Esophagus muscularis mucosa (tissue), 4 donors: ENCODE data around the gene SDC1. TPM values are rescaled to one million over a fixed set of nuclear protein-coding genes. Genes with fewer than 3 reads are reported as not detected.

Experiments used
- DNase-seq: peaks from one replicate; pipeline ENCODE4 v3.0.0-alpha.2; 2017; ENCODE audit errors: extremely low spot score
- H3K27ac ChIP-seq, 4 donors: fragments of 200-600 bp; sonication (generic); replicated peaks in 1 of 4; 1 replicate in 3 of 4; 2 replicates in 1 of 4; pipeline ENCODE4 v1.5.1; 2016 to 2019; ENCODE audit warnings: mild to moderate bottlenecking in 1 of 4
- H3K27me3 ChIP-seq, 4 donors: fragments of 200-600 bp; sonication (generic); one replicate each; pipeline versions ENCODE4 v1.5.1 to v1.6.0; 2016 to 2019
- H3K36me3 ChIP-seq, 4 donors: fragments of 200-600 bp; sonication (generic); one replicate each; pipeline ENCODE4 v1.5.1; 2016 to 2019
- H3K4me1 ChIP-seq, 4 donors: fragments of 200-600 bp; sonication (generic); one replicate each; pipeline ENCODE4 v1.5.1; 2016 to 2019
- H3K4me3 ChIP-seq, 4 donors: fragments of 200-600 bp; sonication (generic); 1 replicate in 2 of 4; 2 replicates in 2 of 4; pipeline ENCODE4 v1.5.1; 2016 to 2019; ENCODE audit warnings: mild to moderate bottlenecking in 4 of 4, moderate library complexity in 1 of 4
- H3K9me3 ChIP-seq, 4 donors: fragments of 200-600 bp; sonication (generic); 1 replicate in 3 of 4; 2 replicates in 1 of 4; pipeline ENCODE4 v1.5.1; 2016 to 2019
- EP300 ChIP-seq: sonication (generic); formaldehyde crosslinking; IDR thresholded peaks from one replicate; pipeline ENCODE4 v1.6.1; 2017; ENCODE audit warnings: antibody characterized with exemption
- POLR2A ChIP-seq: fragments of 450-650 bp; IDR thresholded peaks from one replicate; pipeline ENCODE4 v1.6.1; 2017; ENCODE audit warnings: antibody characterized with exemption, moderate library complexity, mild to moderate bottlenecking, low read depth
- POLR2AphosphoS5 ChIP-seq, 2 donors: sonication (generic); formaldehyde crosslinking; IDR thresholded peaks; one replicate each; pipeline ENCODE4 v1.6.1; 2017; ENCODE audit warnings: antibody characterized with exemption in 2 of 2
- WGBS: methylation state at CpG from one replicate; pipeline ENCODE4 v1.1.5; 2018; 5-methylcytosine and 5-hydroxymethylcytosine counted together
- intact Hi-C: fragments of 100-400 bp; cut with DNase I; formaldehyde crosslinking; loops from one replicate; pipeline ENCODE4 v1.15.1; 2023
- total RNA-seq, 4 donors: library from RNA; depleted of rRNA; stranded (reverse); fragments of >200 nt; gene quantifications; one replicate each; pipeline versions ENCODE4 v1.1.0 to v1.2.1, GENCODE V29; 2016
- TF ChIP-seq, protein P1 (sequence below), 3 experiments: fragments of 200-600 bp in 2 of 3; fragments of 450-650 bp in 1 of 3; sonication (generic) in 2 of 3; IDR thresholded peaks; one replicate each; pipeline ENCODE4 v1.5.1; 2017 to 2019; ENCODE audit warnings: antibody characterized with exemption in 3 of 3, mild to moderate bottlenecking in 2 of 3, moderate library complexity in 1 of 3

The SDC1 gene
- total RNA-seq, 4 donors from 2014 or later, result 0.33 to 1.6 (median 0.47) TPM

GRCh38 chr2:20217041-20217970, 7.6 kb downstream of the SDC1 start:
- 96% methylated on average over 17 of the region's 21 CpGs for WGBS
- Histone ChIP-seq H3K27me3 (no peaks in the 10 kb centered on the region), H3K4me1 (no peaks in the 10 kb centered on the region), H3K4me3 (no peak overlapping the region), H3K36me3 (no peaks in the 10 kb centered on the region), H3K9me3 (no peaks in the 10 kb centered on the region), H3K27ac (no peak overlapping the region)
- TF ChIP-seq, protein P1, sequence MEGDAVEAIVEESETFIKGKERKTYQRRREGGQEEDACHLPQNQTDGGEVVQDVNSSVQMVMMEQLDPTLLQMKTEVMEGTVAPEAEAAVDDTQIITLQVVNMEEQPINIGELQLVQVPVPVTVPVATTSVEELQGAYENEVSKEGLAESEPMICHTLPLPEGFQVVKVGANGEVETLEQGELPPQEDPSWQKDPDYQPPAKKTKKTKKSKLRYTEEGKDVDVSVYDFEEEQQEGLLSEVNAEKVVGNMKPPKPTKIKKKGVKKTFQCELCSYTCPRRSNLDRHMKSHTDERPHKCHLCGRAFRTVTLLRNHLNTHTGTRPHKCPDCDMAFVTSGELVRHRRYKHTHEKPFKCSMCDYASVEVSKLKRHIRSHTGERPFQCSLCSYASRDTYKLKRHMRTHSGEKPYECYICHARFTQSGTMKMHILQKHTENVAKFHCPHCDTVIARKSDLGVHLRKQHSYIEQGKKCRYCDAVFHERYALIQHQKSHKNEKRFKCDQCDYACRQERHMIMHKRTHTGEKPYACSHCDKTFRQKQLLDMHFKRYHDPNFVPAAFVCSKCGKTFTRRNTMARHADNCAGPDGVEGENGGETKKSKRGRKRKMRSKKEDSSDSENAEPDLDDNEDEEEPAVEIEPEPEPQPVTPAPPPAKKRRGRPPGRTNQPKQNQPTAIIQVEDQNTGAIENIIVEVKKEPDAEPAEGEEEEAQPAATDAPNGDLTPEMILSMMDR (IDR thresholded peaks at IDR 0.05), result no peak
- TF ChIP-seq EP300, result no peak
- TF ChIP-seq POLR2AphosphoS5 (IDR thresholded peaks at IDR 0.05), result no peak
- no peak for TF ChIP-seq POLR2A
- intact Hi-C loops, result no loop called here
- no peak for DNase-seq

DNA sequence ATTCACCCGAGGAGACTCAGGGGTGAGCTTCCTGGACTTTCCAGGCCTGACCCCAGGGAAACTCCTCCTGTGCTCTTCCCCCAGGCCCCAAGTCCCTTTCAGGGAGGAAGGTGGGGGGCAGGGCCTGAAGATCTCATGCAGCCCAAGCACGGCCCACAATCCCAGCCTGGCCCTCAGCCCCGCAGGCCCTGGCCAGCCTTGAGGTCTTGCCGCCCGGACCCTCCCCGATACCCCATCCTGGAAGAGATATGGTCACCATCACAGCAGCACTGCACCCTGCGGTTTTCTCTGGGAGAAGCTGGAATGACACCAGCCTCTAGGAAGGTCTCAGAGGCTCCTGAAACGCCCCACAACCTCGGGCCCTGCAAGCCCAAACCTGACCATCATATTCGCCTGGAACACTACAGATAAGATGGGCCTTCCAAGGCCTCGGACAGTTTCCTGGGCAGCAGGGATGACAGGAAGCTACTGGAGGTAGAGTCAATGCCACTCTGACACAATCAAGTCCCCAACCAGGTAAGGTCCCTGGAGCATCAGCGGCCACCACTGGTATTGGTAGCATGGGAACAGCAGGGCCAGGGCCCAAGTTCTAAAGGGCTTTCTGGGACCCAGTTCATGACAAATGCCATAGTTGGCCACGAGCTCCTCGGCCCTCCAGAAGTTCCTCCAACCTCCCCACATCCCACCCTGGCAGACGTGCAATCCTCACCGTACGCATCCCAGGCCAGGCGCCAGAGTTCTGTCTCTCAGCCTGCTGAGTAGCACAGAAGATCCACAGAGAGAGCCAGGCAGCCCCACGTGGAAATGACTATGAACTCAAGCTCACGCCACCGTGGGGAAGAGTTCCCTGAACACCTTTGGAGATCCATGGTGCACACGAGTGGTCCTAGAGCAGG, 8.6 kb downstream of the SDC1 start:
- WGBS, result 91% methylated on average over 13 of the region's 22 CpGs
- intact Hi-C loops, result no loop called here
- no peaks in the 10 kb centered on the region for H3K4me1 ChIP-seq
- no peaks in the 10 kb centered on the region for H3K36me3 ChIP-seq
- no peak overlapping the region for H3K27ac ChIP-seq
- no peak overlapping the region for H3K4me3 ChIP-seq
- TF ChIP-seq, protein P1 (IDR thresholded peaks at IDR 0.05), result no peak
- TF ChIP-seq POLR2AphosphoS5 (IDR thresholded peaks at IDR 0.05) (no peak), POLR2A (no peak), EP300 (no peak)
- no peaks in the 10 kb centered on the region for H3K9me3 ChIP-seq
- no peak for DNase-seq
- no peaks in the 10 kb centered on the region for H3K27me3 ChIP-seq

DNA sequence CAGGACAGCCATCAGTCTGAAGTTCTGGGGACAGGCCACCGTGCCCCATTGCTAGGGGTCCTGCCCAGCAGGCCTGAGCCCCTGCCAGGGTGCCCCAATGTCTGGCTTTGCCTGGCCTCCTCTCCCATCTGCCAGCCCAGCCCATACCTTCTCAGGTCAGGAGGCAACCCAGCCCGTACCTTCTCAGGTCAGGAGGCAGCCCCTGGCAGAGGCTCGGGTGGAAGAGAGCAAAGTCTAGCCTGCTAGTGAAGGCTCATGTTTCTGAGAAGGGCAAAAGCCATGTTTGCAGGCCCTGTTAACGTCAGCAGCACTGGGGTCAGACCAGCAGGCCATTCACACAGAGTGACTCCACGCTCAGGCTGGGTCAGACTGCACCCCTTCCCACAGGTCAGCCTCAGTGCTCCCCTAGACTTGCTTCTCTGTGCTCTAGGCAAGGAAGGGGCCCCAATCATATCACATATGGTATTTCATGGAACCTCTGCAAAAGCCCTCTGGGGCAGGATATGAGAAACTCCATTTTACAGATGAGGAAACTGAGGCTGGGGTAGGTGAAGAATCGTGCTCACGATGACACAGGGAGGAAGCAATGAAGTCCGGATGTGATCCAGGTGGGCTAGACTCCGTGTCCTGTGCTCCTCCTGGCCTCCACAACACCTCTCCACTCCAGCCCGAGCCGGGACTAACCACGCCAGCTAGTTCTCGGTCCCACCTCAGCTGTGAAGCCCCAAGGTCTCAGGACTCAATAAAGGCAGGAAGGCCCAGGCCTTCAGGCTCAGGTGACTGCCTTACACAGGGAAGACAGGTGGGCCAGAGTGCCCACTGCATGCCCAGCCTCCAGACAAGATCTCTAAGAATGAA, 9.5 kb downstream of the SDC1 start:
- no peaks in the 10 kb centered on the region for H3K4me1 ChIP-seq
- no peaks in the 10 kb centered on the region for H3K9me3 ChIP-seq
- intact Hi-C loops, result no loop called here
- DNase-seq, result no peak
- no peaks in the 10 kb centered on the region for H3K36me3 ChIP-seq
- H3K27me3 ChIP-seq, result no peaks in the 10 kb centered on the region
- WGBS, result 95% methylated on average over 8 of the region's 13 CpGs
- no peak overlapping the region for H3K4me3 ChIP-seq
- TF ChIP-seq POLR2A, result no peak
- no peak for TF ChIP-seq EP300
- no peak for TF ChIP-seq POLR2AphosphoS5 (IDR thresholded peaks at IDR 0.05)
- no peak overlapping the region for H3K27ac ChIP-seq

DNA sequence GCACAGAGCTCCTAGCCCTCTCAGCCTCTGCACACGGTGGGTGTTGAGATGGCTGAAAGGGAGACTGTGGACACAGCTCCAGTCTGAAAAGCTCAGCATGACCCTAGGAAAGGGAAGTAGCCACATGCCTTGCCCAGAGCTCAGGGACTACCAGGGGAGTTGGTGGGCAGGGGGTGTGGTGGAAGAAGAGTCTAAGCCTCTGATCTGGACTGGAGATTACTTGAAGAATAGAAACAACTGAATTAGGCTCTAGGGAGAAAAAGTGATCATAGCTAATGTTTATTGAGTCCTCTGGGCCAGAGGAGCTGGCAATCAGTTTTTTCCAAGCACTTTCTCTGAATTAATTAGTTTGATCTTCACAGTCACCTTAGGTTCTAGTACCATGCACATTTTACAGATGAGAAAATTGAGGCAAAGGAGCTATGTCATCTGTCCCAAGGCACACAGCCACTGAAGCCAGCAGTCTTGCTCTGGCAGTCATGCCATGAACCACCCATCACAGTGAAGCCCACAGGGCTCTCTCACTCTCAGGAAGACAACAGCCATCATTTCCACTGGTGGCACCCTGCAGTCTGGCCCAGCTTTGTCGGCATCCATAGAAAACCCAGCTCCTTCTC, 10.3 kb downstream of the SDC1 start:
- 73% methylated on average over 1 of the region's 2 CpGs for WGBS
- Histone ChIP-seq H3K4me1 (no peaks in the 10 kb centered on the region), H3K27ac (no peak overlapping the region), H3K27me3 (no peaks in the 10 kb centered on the region), H3K4me3 (no peak overlapping the region), H3K9me3 (no peaks in the 10 kb centered on the region), H3K36me3 (no peaks in the 10 kb centered on the region)
- TF ChIP-seq, protein P1 (IDR thresholded peaks at IDR 0.05), result no peak
- TF ChIP-seq EP300 (no peak), POLR2A (no peak), POLR2AphosphoS5 (IDR thresholded peaks at IDR 0.05) (no peak)
- no peak for DNase-seq
- intact Hi-C loops, result no loop called here
